Right forelimb (tissue), 1 donor: ENCODE results near the gene HIVEP2.
A peak's percentile ranks its signal among the peaks of the same experiment; 100 is the strongest.

Experiments used
- DNase-seq: peaks from one replicate; pipeline ENCODE4 v3.0.0-alpha.2; 2018

HIVEP2 gene

GRCh38 chr6:142811923-142812322 is 133.1 kb downstream of the HIVEP2 start:
- DNase-seq = no peak

- no peak for DNase-seq
Observed at GRCh38 chr6:142810952-142811514, 133.9 kb downstream of the HIVEP2 start.

- no peak for DNase-seq
Observed at GRCh38 chr6:142809947-142810346, 135.0 kb downstream of the HIVEP2 start.

- no peak for DNase-seq
Observed at GRCh38 chr6:142808405-142809061, 136.4 kb downstream of the HIVEP2 start.

GRCh38 chr6:142805042-142805441 is 139.9 kb downstream of the HIVEP2 start:
- no peak for DNase-seq

GRCh38 chr6:142804490-142804889 is 140.5 kb downstream of the HIVEP2 start:
- no peak for DNase-seq

- DNase-seq = no peak
Observed at GRCh38 chr6:142803495-142804058, 141.4 kb downstream of the HIVEP2 start.

- DNase-seq = no peak
Observed at GRCh38 chr6:142803032-142803431, 141.9 kb downstream of the HIVEP2 start.

- no peak for DNase-seq
Observed at GRCh38 chr6:142802124-142802523, 142.9 kb downstream of the HIVEP2 start.

GRCh38 chr6:142800240-142800639 is 144.7 kb downstream of the HIVEP2 start:
- DNase-seq = no peak

GRCh38 chr6:142799639-142800038 is 145.3 kb downstream of the HIVEP2 start:
- no peak for DNase-seq

- DNase-seq = no peak
Observed at GRCh38 chr6:142797159-142797558, 147.8 kb downstream of the HIVEP2 start.

- no peak for DNase-seq
Observed at GRCh38 chr6:142796571-142796970, 148.4 kb downstream of the HIVEP2 start.

- no peak for DNase-seq
Observed at GRCh38 chr6:142796024-142796423, 149.0 kb downstream of the HIVEP2 start.

GRCh38 chr6:142794424-142794823 is 150.6 kb downstream of the HIVEP2 start:
- DNase-seq = no peak

GRCh38 chr6:142790257-142790656 is 154.7 kb downstream of the HIVEP2 start:
- DNase-seq = no peak

GRCh38 chr6:142787422-142787821 is 157.6 kb downstream of the HIVEP2 start:
- DNase-seq = no peak

- DNase-seq = no peak
Observed at GRCh38 chr6:142786476-142786875, 158.5 kb downstream of the HIVEP2 start.

- no peak for DNase-seq
Observed at GRCh38 chr6:142784344-142784743, 160.6 kb downstream of the HIVEP2 start.

GRCh38 chr6:142783499-142783898 is 161.5 kb downstream of the HIVEP2 start:
- no peak for DNase-seq

- no peak for DNase-seq
Observed at GRCh38 chr6:142781129-142781528, 163.8 kb downstream of the HIVEP2 start.

- peak; percentile 52 for DNase-seq
Observed at GRCh38 chr6:142773859-142774648, 170.9 kb downstream of the HIVEP2 start.

- no peak for DNase-seq
Observed at GRCh38 chr6:142773324-142773723, 171.7 kb downstream of the HIVEP2 start.

GRCh38 chr6:142771162-142771561 is 173.8 kb downstream of the HIVEP2 start:
- no peak for DNase-seq
